HG03460 (cell line): ENCODE results near the gene HSD17B2.

Experiments used
- ATAC-seq: cut with Tn5 transposase; IDR thresholded peaks from one replicate; pipeline ENCODE4 v1.9.1; 2021; ENCODE audit not compliant: unreplicated experiment

The HSD17B2 gene

GRCh38 chr16:82047374-82047773, 12.3 kb downstream of the HSD17B2 start:
- no peak for ATAC-seq

- no peak for ATAC-seq
Measured at GRCh38 chr16:82047787-82048186, 12.7 kb downstream of the HSD17B2 start.

- ATAC-seq = no peak
Measured at GRCh38 chr16:82049484-82049883, 14.4 kb downstream of the HSD17B2 start.

- ATAC-seq = no peak
Measured at GRCh38 chr16:82050506-82050905, 15.5 kb downstream of the HSD17B2 start.

GRCh38 chr16:82050909-82051357, 15.9 kb downstream of the HSD17B2 start:
- no peak for ATAC-seq

GRCh38 chr16:82051656-82052055, 16.6 kb downstream of the HSD17B2 start:
- no peak for ATAC-seq

- ATAC-seq = no peak
Measured at GRCh38 chr16:82055117-82055516, 20.1 kb downstream of the HSD17B2 start.

GRCh38 chr16:82055728-82056549, 20.9 kb downstream of the HSD17B2 start:
- ATAC-seq = no peak

GRCh38 chr16:82056550-82056896, 21.5 kb downstream of the HSD17B2 start:
- ATAC-seq = no peak

- ATAC-seq = no peak
Measured at GRCh38 chr16:82059161-82059982, 24.3 kb downstream of the HSD17B2 start.

GRCh38 chr16:82059983-82060421, 24.9 kb downstream of the HSD17B2 start:
- no peak for ATAC-seq

- ATAC-seq = no peak
Measured at GRCh38 chr16:82061861-82062525, 26.9 kb downstream of the HSD17B2 start.

GRCh38 chr16:82062645-82063058, 27.6 kb downstream of the HSD17B2 start:
- no peak for ATAC-seq

GRCh38 chr16:82063456-82064082, 28.5 kb downstream of the HSD17B2 start:
- no peak for ATAC-seq

GRCh38 chr16:82067042-82067803, 32.2 kb downstream of the HSD17B2 start:
- no peak for ATAC-seq

- no peak for ATAC-seq
Measured at GRCh38 chr16:82067804-82068325, 32.8 kb downstream of the HSD17B2 start.

GRCh38 chr16:82070656-82071369, 35.8 kb downstream of the HSD17B2 start:
- ATAC-seq = no peak

GRCh38 chr16:82071421-82071820, 36.4 kb downstream of the HSD17B2 start:
- ATAC-seq = no peak

GRCh38 chr16:82072313-82072712, 37.3 kb downstream of the HSD17B2 start:
- ATAC-seq = no peak
